IMR-90 (cell line): Measurements from ENCODE around the gene ZFYVE28. TPM values are rescaled to one million over a fixed set of nuclear protein-coding genes. Genes with fewer than 3 reads are reported as not detected.

ENCODE experiments used
- ATAC-seq: fragments of 200-7000 bp; cut with Tn5 transposase; 2 replicates; pipeline ENCODE4 v1.9.1; 2020; ENCODE audit warnings: low read depth, mild to moderate bottlenecking, moderate library complexity
- BruUV-seq: library from RNA; stranded (reverse); fragments of 400-500 nt; replicated peaks from 2 replicates; lab custom pipeline; 2021; lab: Mats Ljungman, UMichigan
- CTCF ChIA-PET: fragments of 300-600 bp; formaldehyde crosslinking; extraction: SDS; loops from one replicate; lab custom pipeline; 2021; ENCODE audit warnings: antibody characterized with exemption; lab: Yijun Ruan, JAX
- POLR2A ChIA-PET: fragments of 300-600 bp; sonication (Branson Sonifier 250); formaldehyde crosslinking; loops from one replicate; lab custom pipeline; 2022; ENCODE audit warnings: antibody characterized with exemption; ENCODE audit not compliant: unreplicated experiment; lab: Charles Lee
- DNase-seq: peaks from one replicate; pipeline ENCODE4 v3.0.0; 2013
- H2AFZ ChIP-seq: replicated peaks from 2 replicates; pipeline ENCODE3; 2013; ENCODE audit warnings: low read length, mild to moderate bottlenecking; ENCODE audit not compliant: poor library complexity
- H2AK5ac ChIP-seq: 2 replicates; pipeline ENCODE4 v1.6.1; 2013; ENCODE audit warnings: low read depth, low read length, inconsistent platforms
- H2AK9ac ChIP-seq: replicated peaks from 2 replicates; pipeline ENCODE3; 2013; ENCODE audit warnings: mild to moderate bottlenecking, low read depth, low read length, moderate library complexity; ENCODE audit not compliant: poor library complexity
- H2BK120ac ChIP-seq: 2 replicates; pipeline ENCODE4 v1.6.1; 2013; ENCODE audit warnings: low read depth, low read length, inconsistent platforms
- H2BK15ac ChIP-seq: 3 replicates; pipeline ENCODE4 v1.6.1; 2013; ENCODE audit warnings: low read depth, low read length, inconsistent platforms
- H2BK20ac ChIP-seq: 2 replicates; pipeline ENCODE4 v1.6.1; 2013; ENCODE audit warnings: low read depth, mild to moderate bottlenecking, inconsistent platforms, low read length, moderate library complexity
- H2BK5ac ChIP-seq: 2 replicates; pipeline ENCODE4 v1.6.1; 2013; ENCODE audit warnings: mild to moderate bottlenecking, low read depth, low read length, inconsistent platforms; ENCODE audit not compliant: poor library complexity, severe bottlenecking
- H3K14ac ChIP-seq: replicated peaks from 2 replicates; pipeline ENCODE4 v1.6.1; 2013; ENCODE audit warnings: low read depth, low read length, inconsistent platforms
- H3K18ac ChIP-seq: 2 replicates; pipeline ENCODE4 v1.6.1; 2013; ENCODE audit warnings: low read depth, low read length, control low read depth
- H3K23ac ChIP-seq: 2 replicates; pipeline ENCODE4 v1.6.1; 2013; ENCODE audit warnings: low read depth, low read length, inconsistent platforms
- H3K27ac ChIP-seq: 2 replicates; pipeline ENCODE4 v1.5.1; 2013; ENCODE audit warnings: mild to moderate bottlenecking, control low read depth, low read length; ENCODE audit not compliant: insufficient read depth
- H3K27me3 ChIP-seq: 2 replicates; pipeline ENCODE4 v1.6.1; 2013; ENCODE audit warnings: low read length; ENCODE audit not compliant: control insufficient read depth, insufficient read depth
- H3K36me3 ChIP-seq: 2 replicates; pipeline ENCODE4 v1.6.1; 2013; ENCODE audit warnings: low read length, mixed read lengths; ENCODE audit not compliant: control insufficient read depth, insufficient read depth
- H3K4ac ChIP-seq: 2 replicates; pipeline ENCODE4 v1.6.1; 2013; ENCODE audit warnings: low read depth, low read length, inconsistent platforms
- H3K4me1 ChIP-seq: 2 replicates; pipeline ENCODE4 v1.6.1; 2013; ENCODE audit warnings: low read length, mixed read lengths; ENCODE audit not compliant: control insufficient read depth, insufficient read depth
- H3K4me2 ChIP-seq: 2 replicates; pipeline ENCODE4 v1.6.1; 2013; ENCODE audit warnings: low read depth, mild to moderate bottlenecking, control low read depth, low read length, moderate library complexity
- H3K4me3 ChIP-seq: 2 replicates; pipeline ENCODE4 v1.5.1; 2013; ENCODE audit warnings: low read depth, mild to moderate bottlenecking, control low read depth, low read length, moderate library complexity; ENCODE audit not compliant: insufficient read depth
- H3K56ac ChIP-seq: 2 replicates; pipeline ENCODE4 v1.6.1; 2013; ENCODE audit warnings: low read length, inconsistent platforms; ENCODE audit not compliant: insufficient read depth; ENCODE audit errors: extremely low read depth
- H3K79me1 ChIP-seq, 2 experiments: 2 replicates each; pipeline ENCODE4 v1.6.1; 2013; ENCODE audit warnings: low read length in 2 of 2, inconsistent platforms in 1 of 2, low read depth in 1 of 2
- H3K9ac ChIP-seq: 2 replicates; pipeline ENCODE4 v1.6.1; 2013; ENCODE audit warnings: low read depth, low read length, control low read depth
- H3K9me1 ChIP-seq: 2 replicates; pipeline ENCODE4 v1.6.1; 2013; ENCODE audit warnings: low read length, inconsistent platforms; ENCODE audit not compliant: insufficient read depth
- H3K9me3 ChIP-seq: 2 replicates; pipeline ENCODE4 v1.6.1; 2013; ENCODE audit warnings: low read length; ENCODE audit not compliant: control insufficient read depth, insufficient read depth
- H4K20me1 ChIP-seq: 2 replicates; pipeline ENCODE4 v1.6.1; 2013; ENCODE audit warnings: low read length, inconsistent platforms; ENCODE audit not compliant: insufficient read depth
- H4K5ac ChIP-seq: 2 replicates; pipeline ENCODE4 v1.6.1; 2013; ENCODE audit warnings: mild to moderate bottlenecking, low read depth, low read length, control low read depth
- H4K8ac ChIP-seq, 2 experiments: 2 replicates each; pipeline ENCODE4 v1.6.1; 2013; ENCODE audit warnings: low read depth in 2 of 2, low read length in 2 of 2, control low read depth in 1 of 2, inconsistent platforms in 1 of 2
- H4K91ac ChIP-seq: 2 replicates; pipeline ENCODE4 v1.6.1; 2013; ENCODE audit warnings: low read depth, low read length, inconsistent platforms; ENCODE audit not compliant: insufficient read depth
- MAFK ChIP-seq: IDR thresholded peaks from 2 replicates; pipeline ENCODE4 v1.6.1; 2012; ENCODE audit warnings: low read depth, low read length, improper control_type of control experiment
- WGBS, 2 experiments: methylation state at CpG; one replicate each; pipeline versions ENCODE4 v1.1.5 to v1.1.7; 2013; ENCODE audit warnings: missing lambda C conversion rate in 2 of 2; ENCODE audit not compliant: insufficient read length in 1 of 2; ENCODE audit errors: extremely low coverage in 2 of 2; 5-methylcytosine and 5-hydroxymethylcytosine counted together
- dilution Hi-C: fragments of 300-500 bp; cut with HindIII; formaldehyde crosslinking; loops from one replicate; pipeline ENCODE4 v1.14.3; 2018; ENCODE audit warnings: low sequenced_read_pairs; ENCODE audit not compliant: unreplicated experiment
- in situ Hi-C: fragments of 300-500 bp; cut with MboI; formaldehyde crosslinking; loops from 3 replicates; pipeline ENCODE4 v1.14.3; 2019; ENCODE audit warnings: low sequenced_read_pairs, inconsistent platforms, mixed read lengths
- intact Hi-C: fragments of 100-400 bp; cut with micrococcal nuclease; formaldehyde crosslinking; loops from 2 replicates; pipeline ENCODE4 v1.10.0; 2022
- polyA plus RNA-seq, 3 experiments: library from polyadenylated mRNA; depleted of rRNA; stranded (reverse); fragments of >200 nt; gene quantifications; 2 replicates each; pipeline ENCODE4 v1.2.3, GENCODE V29; 2012; ENCODE audit warnings: low replicate concordance in 1 of 3
- total RNA-seq: library from RNA; depleted of rRNA; stranded (reverse); fragments of >200 nt; gene quantifications from 2 replicates; pipeline ENCODE4 v1.2.3, GENCODE V29; 2012

Gene ZFYVE28
- total and polyA plus RNA-seq, 2 of the 4 experiments (the other 2 are of a cell fraction): 0.36 to 1.2 TPM

GRCh38 chr4:2268357-2269205 is 149.9 kb downstream of the ZFYVE28 start:
- Histone ChIP-seq H3K79me1 (no peaks in the 10 kb centered on the region), H2BK20ac (no peak overlapping the region), H2AK5ac (no peak overlapping the region), H3K4me1 (peaks cover 3% of the 10 kb centered on the region; the same call in 1 of the 2 replicates), H3K27ac (no peak overlapping the region), H3K9me1 (no peaks in the 10 kb centered on the region), H3K23ac (no peak overlapping the region), H3K4me2 (no peak overlapping the region), H4K8ac (no peak overlapping the region), H3K9me3 (no peaks in the 10 kb centered on the region), H3K36me3 (no peaks in the 10 kb centered on the region), H2BK15ac (no peak overlapping the region), H3K4ac (no peak overlapping the region), H3K9ac (no peak overlapping the region), H4K5ac (no peak overlapping the region), H3K27me3 (peaks cover 2% of the 10 kb centered on the region; the same call in 1 of the 2 replicates), H4K20me1 (no peaks in the 10 kb centered on the region), H3K4me3 (no peak overlapping the region), H2AFZ (no peak overlapping the region), H3K18ac (no peak overlapping the region), H3K14ac (no peak overlapping the region), H3K56ac (no peak overlapping the region), H4K91ac (no peak overlapping the region), H2AK9ac (no peak overlapping the region), H2BK120ac (no peak overlapping the region), H2BK5ac (no peak overlapping the region)
- TF ChIP-seq MAFK: no peak
- DNase-seq: no peak
- WGBS, 2 experiments: 61% methylated on average over 4 of the region's 22 CpGs; no CpG with 5 or more reads in 1 of the 2 experiments
- POLR2A ChIA-PET: no interaction called here
- no peak for ATAC-seq
- BruUV-seq: no TSS peak
- dilution Hi-C loops (no loop called here), intact Hi-C loops (loop anchor here (10.0 kb wide), 1 partner anchor 146 kb away; the partner anchor contains the start of genes CFAP99 and ZFYVE28), in situ Hi-C loops (no loop called here)
- CTCF ChIA-PET: no interaction called here
